ENCODE data around the gene FAM169A. TPM values are rescaled to one million over a fixed set of nuclear protein-coding genes. Genes with fewer than 3 reads are reported as not detected.

Gene FAM169A, protein sequence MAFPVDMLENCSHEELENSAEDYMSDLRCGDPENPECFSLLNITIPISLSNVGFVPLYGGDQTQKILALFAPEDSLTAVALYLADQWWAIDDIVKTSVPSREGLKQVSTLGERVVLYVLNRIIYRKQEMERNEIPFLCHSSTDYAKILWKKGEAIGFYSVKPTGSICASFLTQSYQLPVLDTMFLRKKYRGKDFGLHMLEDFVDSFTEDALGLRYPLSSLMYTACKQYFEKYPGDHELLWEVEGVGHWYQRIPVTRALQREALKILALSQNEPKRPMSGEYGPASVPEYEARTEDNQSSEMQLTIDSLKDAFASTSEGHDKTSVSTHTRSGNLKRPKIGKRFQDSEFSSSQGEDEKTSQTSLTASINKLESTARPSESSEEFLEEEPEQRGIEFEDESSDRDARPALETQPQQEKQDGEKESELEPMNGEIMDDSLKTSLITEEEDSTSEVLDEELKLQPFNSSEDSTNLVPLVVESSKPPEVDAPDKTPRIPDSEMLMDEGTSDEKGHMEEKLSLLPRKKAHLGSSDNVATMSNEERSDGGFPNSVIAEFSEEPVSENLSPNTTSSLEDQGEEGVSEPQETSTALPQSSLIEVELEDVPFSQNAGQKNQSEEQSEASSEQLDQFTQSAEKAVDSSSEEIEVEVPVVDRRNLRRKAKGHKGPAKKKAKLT
- not detected in 2 replicates for total RNA-seq

DNA sequence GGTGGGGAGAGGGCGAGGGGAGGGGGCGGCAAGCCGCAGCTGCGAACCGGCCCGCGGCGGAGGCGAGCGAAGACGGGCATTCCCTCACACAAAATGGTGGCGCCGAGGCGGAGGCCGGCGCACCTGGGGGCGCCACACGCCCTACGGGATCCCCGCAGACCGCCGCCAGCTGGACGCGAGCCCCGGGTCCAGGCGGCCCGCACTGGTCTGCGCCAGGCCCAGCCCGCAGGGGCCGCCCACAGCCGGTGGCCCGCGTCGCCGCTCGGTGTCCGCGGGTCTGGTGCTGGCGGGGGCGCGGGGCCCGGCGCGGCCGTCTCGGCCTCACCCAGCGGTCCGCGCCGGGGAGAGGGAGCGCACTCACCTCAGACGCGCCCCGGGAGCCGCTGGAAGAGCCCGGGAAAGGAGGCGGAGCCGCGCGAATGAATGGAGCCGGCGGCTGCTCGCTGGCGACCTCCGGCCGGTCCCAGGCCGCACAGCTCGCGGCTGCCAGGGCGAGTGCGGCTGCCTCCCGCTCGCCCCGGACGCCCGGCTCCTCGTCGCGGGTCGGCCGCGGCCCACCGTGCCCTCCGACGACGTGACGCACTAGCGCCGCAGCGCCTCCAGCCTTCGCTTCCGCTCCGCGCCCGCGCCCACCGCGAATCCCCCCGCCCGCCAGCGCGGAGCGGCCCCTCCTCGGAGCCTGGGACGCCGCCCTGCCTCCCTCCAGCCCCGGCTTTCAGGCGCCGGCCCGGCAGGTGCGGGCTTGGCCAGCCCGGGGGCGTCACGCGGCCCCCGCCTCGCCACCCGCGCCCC, at the start of gene FAM169A:
Gene FAM169A (minus strand): TSS at position 584 of the 792 bp plus-strand sequence. CDS start 24,711 bp downstream, outside the sequence.

DNA sequence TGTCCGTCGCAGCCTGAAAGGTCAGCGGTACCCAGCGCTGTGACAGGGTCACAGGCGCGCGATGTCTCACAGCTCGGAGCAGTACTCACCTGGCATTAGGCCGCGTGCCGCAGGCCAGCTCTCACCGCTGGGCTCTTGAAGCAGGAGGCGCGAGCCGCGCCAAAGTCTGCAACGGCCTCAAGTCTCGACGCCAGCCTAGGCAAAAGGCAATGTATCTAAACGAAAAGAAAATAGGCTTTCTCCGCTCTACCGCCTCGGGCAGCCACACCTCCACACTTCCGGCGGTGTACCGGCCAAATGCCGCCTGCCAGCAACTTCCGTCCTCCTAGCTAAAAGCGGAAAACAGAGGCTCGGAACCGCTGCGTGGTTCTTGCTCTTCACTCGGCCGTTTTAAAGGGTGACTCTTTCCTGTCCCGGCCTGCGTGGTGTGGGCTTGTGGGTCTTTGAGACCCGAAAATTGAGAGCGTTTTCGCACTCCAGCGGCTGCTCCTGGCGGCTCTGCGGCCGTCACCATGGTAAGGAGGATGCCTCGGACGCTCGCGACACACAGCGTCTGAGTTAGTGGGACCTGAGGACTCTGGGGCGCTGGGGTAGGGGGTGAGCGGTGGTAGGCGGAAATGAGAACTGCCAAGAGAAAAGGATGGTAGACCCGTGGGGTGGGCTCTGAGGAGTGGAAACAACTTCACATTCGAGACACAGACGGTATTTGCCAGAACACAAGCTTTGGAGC, 99.2 kb downstream of the FAM169A start, which contains the start of the genes GFM2 and NSA2:
Gene GFM2 (minus strand): TSS at position 269 of the 730 bp plus-strand sequence. CDS start 3,375 bp downstream, outside the sequence.
Gene NSA2 (plus strand): TSS at position 401 of the 730 bp plus-strand sequence. CDS start 112 bp downstream, at position 513.

Other genes with a start within 250 kb of the FAM169A start
- gene ENC1, start 225.7 kb downstream of the FAM169A start, total RNA-seq = 3.8 and 4.8 TPM in 2 replicates
- 112 and 146 TPM in 2 replicates for gene HEXB, start 181.2 kb downstream of the FAM169A start, total RNA-seq
- 15.6 and 21.1 TPM in 2 replicates for gene GFM2, start 99.3 kb downstream of the FAM169A start, total RNA-seq
- gene NSA2, start 99.1 kb downstream of the FAM169A start, total RNA-seq = 157 and 169 TPM in 2 replicates
- gene GCNT4, start 186.2 kb upstream of the FAM169A start, total RNA-seq = 0.59 and 0.62 TPM in 2 replicates